GM19467 (cell line): ENCODE results near the gene MRPL37.
"Not testable (repeated sequence)": the region's sequence is repeated elsewhere in the genome, so short reads cannot be mapped to it uniquely, and the experiment has no call there.

ENCODE experiments used
- ATAC-seq: cut with Tn5 transposase; IDR thresholded peaks from one replicate; pipeline ENCODE4 v1.9.1; 2021; ENCODE audit warnings: mild to moderate bottlenecking, moderate library complexity; ENCODE audit not compliant: unreplicated experiment

Gene MRPL37

GRCh38 chr1:54199765-54200518, at the start of gene MRPL37, which contains the start of gene CYB5RL:
Gene MRPL37, plus strand, starts transcription at chr1:54200167. Its CDS starts 77 bp downstream, at chr1:54200244.
Gene CYB5RL, minus strand, starts transcription at chr1:54200030. Its CDS starts 4,414 bp downstream, at chr1:54195616.
- peak; percentile 95 for ATAC-seq

- ATAC-seq: no peak
Measured at GRCh38 chr1:54151013-54151412, 49.0 kb upstream of the MRPL37 start.

- ATAC-seq: no peak
Measured at GRCh38 chr1:54152696-54153095, 47.3 kb upstream of the MRPL37 start, which contains the start of gene CDCP2. Gene CDCP2, minus strand, starts transcription at chr1:54153000. Its CDS starts 78 bp downstream, at chr1:54152922.

GRCh38 chr1:54153535-54154439, 46.2 kb upstream of the MRPL37 start:
- no peak for ATAC-seq

GRCh38 chr1:54156201-54156600, 43.8 kb upstream of the MRPL37 start:
- ATAC-seq: no peak

GRCh38 chr1:54156986-54157385, 43.0 kb upstream of the MRPL37 start:
- ATAC-seq: no peak

- ATAC-seq: no peak
Measured at GRCh38 chr1:54157401-54157800, 42.6 kb upstream of the MRPL37 start.

- ATAC-seq: no peak
Measured at GRCh38 chr1:54158071-54158470, 41.9 kb upstream of the MRPL37 start.

- no peak for ATAC-seq
Measured at GRCh38 chr1:54159733-54160316, 40.1 kb upstream of the MRPL37 start.

- no peak for ATAC-seq
Measured at GRCh38 chr1:54160351-54160750, 39.6 kb upstream of the MRPL37 start.

- ATAC-seq: no peak
Measured at GRCh38 chr1:54161495-54162168, 38.3 kb upstream of the MRPL37 start.

- ATAC-seq: no peak
Measured at GRCh38 chr1:54163051-54163450, 36.9 kb upstream of the MRPL37 start.

GRCh38 chr1:54163573-54163972, 36.4 kb upstream of the MRPL37 start:
- no peak for ATAC-seq

- ATAC-seq: no peak
Measured at GRCh38 chr1:54165146-54165545, 34.8 kb upstream of the MRPL37 start.

GRCh38 chr1:54166357-54166756, 33.6 kb upstream of the MRPL37 start:
- not testable (repeated sequence) for ATAC-seq

GRCh38 chr1:54167422-54168139, 32.4 kb upstream of the MRPL37 start:
- ATAC-seq: no peak

GRCh38 chr1:54168206-54168965, 31.6 kb upstream of the MRPL37 start:
- ATAC-seq: no peak

GRCh38 chr1:54169068-54169467, 30.9 kb upstream of the MRPL37 start:
- ATAC-seq: no peak

GRCh38 chr1:54171016-54171415, 29.0 kb upstream of the MRPL37 start:
- ATAC-seq: no peak
